Stimulated activated naive CD8-positive, alpha-beta T cell treated with anti-CD3 and anti-CD28 coated beads, Interleukin-15, amount 100 ng/mL, for 72 hours (primary cell): ENCODE measurements around the gene SEH1L.
A peak's percentile ranks its signal among the peaks of the same experiment; 100 is the strongest.

Experiments
- ATAC-seq: fragments of 150-1000 bp; cut with Tn5 transposase; 2 replicates; pipeline ENCODE4 v1.10.0; 2021; ENCODE audit warnings: mild to moderate bottlenecking, moderate library complexity
- DNase-seq, 2 donors: peaks; one replicate each; pipeline ENCODE4 v3.0.0; 2021 to 2022
- H3K27ac Mint-ChIP-seq, 2 donors: one replicate each; pipeline ENCODE4 v1.8.0; 2022; ENCODE audit warnings: mild to moderate bottlenecking in 2 of 2, mixed read lengths in 2 of 2, moderate library complexity in 2 of 2
- H3K27me3 Mint-ChIP-seq: one replicate; pipeline ENCODE4 v1.8.0; 2022; ENCODE audit warnings: mixed read lengths
- H3K4me1 Mint-ChIP-seq: one replicate; pipeline ENCODE4 v1.8.0; 2022; ENCODE audit warnings: mild to moderate bottlenecking, mixed read lengths
- H3K4me3 Mint-ChIP-seq, 2 donors: one replicate each; pipeline ENCODE4 v1.8.0; 2022; ENCODE audit warnings: mild to moderate bottlenecking in 2 of 2, mixed read lengths in 2 of 2, moderate library complexity in 1 of 2
- H3K9me3 Mint-ChIP-seq, 2 donors: one replicate each; pipeline ENCODE4 v1.8.0; 2022; ENCODE audit warnings: mixed read lengths in 2 of 2

The SEH1L gene

DNA sequence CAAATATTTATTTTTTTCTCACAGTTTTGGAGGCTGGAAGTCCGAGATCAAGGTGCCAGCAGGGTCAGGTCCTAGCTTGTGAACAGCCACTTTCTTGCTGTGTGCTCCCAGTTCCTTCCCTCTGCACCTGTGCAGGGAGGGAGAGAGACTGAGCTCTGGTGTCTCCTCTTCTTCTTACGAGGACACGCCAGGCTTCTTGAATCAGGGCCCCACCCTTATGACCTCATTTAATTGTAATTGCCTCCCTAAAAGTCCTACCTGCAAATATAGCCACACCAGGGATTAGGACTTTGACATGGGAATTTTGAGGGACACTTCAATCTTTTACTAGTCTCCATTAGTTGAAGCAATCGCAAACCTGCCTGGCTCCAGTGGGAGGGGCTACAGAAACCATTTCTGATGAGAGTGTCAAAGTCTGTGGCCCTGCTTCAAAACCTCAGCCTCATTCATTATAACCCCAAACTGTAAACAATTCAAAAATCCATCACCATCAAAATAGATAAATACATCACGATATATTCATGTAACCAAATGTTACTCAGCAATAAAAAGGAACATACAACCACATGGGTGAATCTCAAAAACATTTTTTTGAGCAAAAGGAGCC, 18.2 kb upstream of the SEH1L start:
- Mint-ChIP-seq H3K4me1 (peaks cover 3% of the 10 kb centered on the region), H3K27ac (no peak overlapping the region), H3K27me3 (no peaks in the 10 kb centered on the region), H3K9me3 (no peaks in the 10 kb centered on the region), H3K4me3 (no peak overlapping the region)
- DNase-seq, result no peak
- ATAC-seq, result no peak

GRCh38 chr18:12930376-12930775, 17.4 kb upstream of the SEH1L start:
- ATAC-seq, result no peak
- Mint-ChIP-seq H3K4me1 (peaks cover 6% of the 10 kb centered on the region), H3K27me3 (no peaks in the 10 kb centered on the region), H3K9me3 (no peaks in the 10 kb centered on the region), H3K4me3 (no peak overlapping the region), H3K27ac (no peak overlapping the region)
- no peak for DNase-seq

GRCh38 chr18:12930908-12931307, 16.9 kb upstream of the SEH1L start:
- no peak for ATAC-seq
- DNase-seq, result no peak
- no peaks in the 10 kb centered on the region for H3K9me3 Mint-ChIP-seq
- H3K4me1 Mint-ChIP-seq, result peaks cover 6% of the 10 kb centered on the region
- H3K27me3 Mint-ChIP-seq, result no peaks in the 10 kb centered on the region
- no peak overlapping the region for H3K27ac Mint-ChIP-seq
- H3K4me3 Mint-ChIP-seq, result no peak overlapping the region

GRCh38 chr18:12933327-12933726, 14.5 kb upstream of the SEH1L start:
- Mint-ChIP-seq H3K27me3 (no peaks in the 10 kb centered on the region), H3K4me1 (peaks cover 6% of the 10 kb centered on the region), H3K9me3 (no peaks in the 10 kb centered on the region), H3K4me3 (no peak overlapping the region), H3K27ac (no peak overlapping the region)
- DNase-seq (no peak), ATAC-seq (no peak)

DNA sequence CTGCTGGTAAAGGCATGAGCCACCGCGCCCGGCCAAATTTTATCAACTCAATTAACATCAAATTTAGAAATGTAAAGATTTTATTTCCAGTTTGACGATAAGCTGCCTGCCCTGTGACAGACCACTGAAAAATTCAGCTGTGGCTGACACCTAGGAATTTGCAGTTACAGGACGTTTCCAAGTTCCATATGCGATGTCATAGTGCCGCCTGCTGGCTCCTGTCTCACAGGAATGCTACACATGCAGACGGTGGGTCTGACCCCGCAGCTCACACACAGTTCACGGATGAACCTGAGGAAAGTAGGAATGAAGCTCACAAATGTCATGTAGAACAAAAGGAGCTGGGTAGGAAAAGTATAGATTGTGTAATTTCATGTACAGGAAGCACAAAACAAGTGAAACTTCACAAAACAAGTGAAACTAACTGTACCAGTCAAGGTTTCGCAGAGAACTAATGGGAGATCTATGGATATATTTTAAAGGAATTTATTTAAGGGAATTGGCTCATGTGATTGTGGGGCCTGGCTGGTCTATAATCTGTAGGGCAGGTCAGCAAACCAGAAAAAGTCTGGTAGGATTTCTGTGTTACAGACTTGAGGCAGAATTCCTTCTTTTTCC, 13.2 kb upstream of the SEH1L start:
- H3K27ac Mint-ChIP-seq, result no peak overlapping the region
- ATAC-seq, result peak; percentile 95
- no peaks in the 10 kb centered on the region for H3K9me3 Mint-ChIP-seq
- no peaks in the 10 kb centered on the region for H3K27me3 Mint-ChIP-seq
- DNase-seq, result peak; percentile 62 to 72
- peaks cover 6% of the 10 kb centered on the region for H3K4me1 Mint-ChIP-seq
- H3K4me3 Mint-ChIP-seq, result peak overlapping the region in 1 of 2 donors; percentile 28

DNA sequence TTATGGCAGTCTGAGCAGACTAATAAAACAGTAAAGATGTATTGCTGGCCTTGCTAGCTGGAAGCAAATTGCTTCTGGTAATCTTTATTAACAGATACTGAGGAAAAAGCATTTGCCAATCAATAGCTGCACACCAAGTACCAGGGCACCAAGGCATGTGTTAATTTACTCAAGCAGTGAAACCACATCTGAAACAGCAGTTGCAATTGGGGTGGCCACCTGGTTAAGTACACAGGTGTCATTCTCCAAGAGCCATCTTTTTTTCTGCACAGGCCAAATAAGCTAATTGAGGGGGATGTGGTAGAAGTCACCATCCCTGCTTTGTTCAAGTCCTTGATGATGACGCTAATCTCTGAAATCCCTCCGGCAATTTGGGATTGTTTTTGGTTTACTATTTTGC, 8.6 kb upstream of the SEH1L start:
- no peaks in the 10 kb centered on the region for H3K9me3 Mint-ChIP-seq
- ATAC-seq (no peak), DNase-seq (no peak)
- peaks cover 6% of the 10 kb centered on the region for H3K27me3 Mint-ChIP-seq
- no peak overlapping the region for H3K27ac Mint-ChIP-seq
- no peak overlapping the region for H3K4me3 Mint-ChIP-seq
- H3K4me1 Mint-ChIP-seq, result peaks cover 12% of the 10 kb centered on the region

DNA sequence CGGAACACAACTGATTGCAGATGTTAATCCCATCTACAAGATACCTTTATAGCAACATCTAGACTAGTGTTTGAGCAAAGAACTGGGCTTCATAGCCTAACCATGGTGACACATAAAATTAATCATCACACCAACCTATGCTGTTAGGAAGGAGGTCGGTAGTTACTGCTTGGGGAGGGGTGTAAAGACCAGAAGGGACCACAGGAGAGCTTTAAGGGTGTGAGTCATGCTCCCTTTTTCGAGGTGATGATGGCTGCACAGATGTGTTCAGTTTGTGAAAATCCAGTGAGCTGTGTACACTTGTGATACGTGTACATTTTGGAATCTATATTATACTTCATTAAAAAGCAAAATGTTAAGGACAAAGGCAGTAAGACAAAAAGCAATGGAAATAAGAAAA, 4.6 kb upstream of the SEH1L start:
- no peak for DNase-seq
- no peak overlapping the region for H3K27ac Mint-ChIP-seq
- H3K4me3 Mint-ChIP-seq, result no peak overlapping the region

DNA sequence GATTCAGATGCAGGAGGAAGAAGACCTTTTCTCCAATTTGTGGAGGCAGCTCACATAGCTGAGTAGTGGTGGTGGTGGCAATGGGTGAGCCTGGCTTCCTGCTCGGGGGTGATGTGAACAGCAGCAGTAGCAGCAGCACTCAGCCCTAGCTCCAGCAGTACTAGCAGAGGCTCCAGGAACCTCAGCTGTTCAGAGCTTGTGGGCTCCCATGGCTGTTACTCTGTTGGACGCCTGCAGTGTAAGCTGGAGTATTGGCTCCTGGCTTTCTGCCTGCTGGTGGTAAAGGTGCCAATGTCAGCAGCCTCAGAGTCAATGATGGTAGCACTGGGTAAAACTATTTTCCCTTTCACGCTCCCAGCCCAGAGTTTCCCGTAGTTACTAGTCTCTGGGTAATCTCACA, 3.1 kb upstream of the SEH1L start:
- H3K9me3 Mint-ChIP-seq, result no peaks in the 10 kb centered on the region
- H3K27ac Mint-ChIP-seq, result no peak overlapping the region
- DNase-seq, result no peak

More for the DNA sequence above, 4.6 kb upstream of the SEH1L start:
- no peaks in the 10 kb centered on the region for H3K9me3 Mint-ChIP-seq
- ATAC-seq, result no peak
- peaks cover 34% of the 10 kb centered on the region for H3K4me1 Mint-ChIP-seq
- H3K27me3 Mint-ChIP-seq, result peaks cover 6% of the 10 kb centered on the region

GRCh38 chr18:12946549-12947284, 1.1 kb upstream of the SEH1L start:
- H3K4me3 Mint-ChIP-seq, result peak overlapping the region; percentile 97 to 99
- H3K4me1 Mint-ChIP-seq, result peaks cover 64% of the 10 kb centered on the region
- H3K27ac Mint-ChIP-seq, result peak overlapping the region; percentile 95 to 98
- ATAC-seq (no peak), DNase-seq (no peak)
- peaks cover 6% of the 10 kb centered on the region for H3K27me3 Mint-ChIP-seq
- H3K9me3 Mint-ChIP-seq, result no peaks in the 10 kb centered on the region

More for the DNA sequence above, 3.1 kb upstream of the SEH1L start:
- H3K4me1 Mint-ChIP-seq, result peaks cover 45% of the 10 kb centered on the region
- peaks cover 6% of the 10 kb centered on the region for H3K27me3 Mint-ChIP-seq
- no peak overlapping the region for H3K4me3 Mint-ChIP-seq
- ATAC-seq, result no peak

GRCh38 chr18:12948050-12948804, 416 bp downstream of the SEH1L start:
- Mint-ChIP-seq H3K4me3 (peak overlapping the region; percentile 91 to 99), H3K27ac (peak overlapping the region; percentile 97 to 98), H3K4me1 (peaks cover 72% of the 10 kb centered on the region), H3K27me3 (no peaks in the 10 kb centered on the region), H3K9me3 (no peaks in the 10 kb centered on the region)
- DNase-seq, result peak; percentile 97 to 98
- peak; percentile 91 for ATAC-seq

DNA sequence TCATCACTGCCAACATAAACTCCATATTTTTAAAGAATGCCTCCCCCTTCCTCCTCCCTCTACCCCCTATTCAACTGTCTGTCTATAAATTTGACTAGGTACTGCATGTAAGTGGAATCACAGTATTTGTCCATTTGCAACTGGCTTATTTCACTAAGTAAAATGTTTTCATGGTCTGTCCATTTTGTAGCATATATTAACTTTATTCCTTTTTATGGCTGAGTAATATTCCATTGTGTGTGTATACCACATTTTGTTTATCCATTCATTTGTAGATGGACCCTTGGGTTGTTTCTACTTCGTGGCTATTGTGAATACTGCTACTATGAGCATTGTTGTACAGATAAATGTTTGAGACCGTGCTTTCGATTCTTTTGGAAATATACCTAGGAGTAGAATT, 10.7 kb downstream of the SEH1L start:
- DNase-seq, result no peak
- no peaks in the 10 kb centered on the region for H3K27me3 Mint-ChIP-seq
- H3K4me3 Mint-ChIP-seq, result no peak overlapping the region
- H3K9me3 Mint-ChIP-seq, result no peaks in the 10 kb centered on the region
- peaks cover 7% of the 10 kb centered on the region for H3K4me1 Mint-ChIP-seq
- no peak overlapping the region for H3K27ac Mint-ChIP-seq
- ATAC-seq, result no peak

GRCh38 chr18:12960395-12960794, 12.6 kb downstream of the SEH1L start:
- no peak for ATAC-seq

DNA sequence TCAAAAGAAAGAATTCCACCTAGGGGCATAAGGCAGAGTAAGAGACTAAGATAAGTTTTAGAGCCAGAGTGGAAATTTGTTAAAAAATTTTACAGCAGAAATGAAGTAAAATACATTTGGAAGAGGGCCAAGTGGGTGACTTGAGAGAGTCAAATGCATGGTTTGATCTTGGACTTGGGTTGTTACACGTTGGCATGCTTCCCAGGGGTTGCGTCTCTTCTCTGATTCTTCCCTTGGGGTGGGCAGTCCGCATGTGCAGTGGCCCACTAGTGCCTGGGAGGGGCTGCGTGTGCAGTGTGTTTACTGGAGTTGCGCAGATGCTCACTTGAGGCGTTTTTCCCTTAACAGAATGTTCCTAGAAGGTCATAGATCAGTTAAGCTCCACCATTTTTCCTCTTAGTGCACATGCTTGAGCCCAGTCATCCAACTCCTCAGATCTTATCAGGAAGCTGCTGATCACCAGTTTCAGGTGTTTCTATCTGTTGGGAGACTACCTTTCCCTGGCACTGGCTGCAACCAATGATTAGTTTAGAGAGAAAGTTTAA, 13.1 kb downstream of the SEH1L start:
- peaks cover 7% of the 10 kb centered on the region for H3K4me1 Mint-ChIP-seq
- no peak for ATAC-seq
- H3K9me3 Mint-ChIP-seq, result no peaks in the 10 kb centered on the region
- H3K27me3 Mint-ChIP-seq, result no peaks in the 10 kb centered on the region
- DNase-seq, result no peak
- no peak overlapping the region for H3K4me3 Mint-ChIP-seq
- H3K27ac Mint-ChIP-seq, result no peak overlapping the region

More at GRCh38 chr18:12960395-12960794, 12.6 kb downstream of the SEH1L start:
- peaks cover 7% of the 10 kb centered on the region for H3K4me1 Mint-ChIP-seq
- no peaks in the 10 kb centered on the region for H3K9me3 Mint-ChIP-seq
- no peak overlapping the region for H3K4me3 Mint-ChIP-seq
- DNase-seq, result no peak
- H3K27ac Mint-ChIP-seq, result no peak overlapping the region
- no peaks in the 10 kb centered on the region for H3K27me3 Mint-ChIP-seq

DNA sequence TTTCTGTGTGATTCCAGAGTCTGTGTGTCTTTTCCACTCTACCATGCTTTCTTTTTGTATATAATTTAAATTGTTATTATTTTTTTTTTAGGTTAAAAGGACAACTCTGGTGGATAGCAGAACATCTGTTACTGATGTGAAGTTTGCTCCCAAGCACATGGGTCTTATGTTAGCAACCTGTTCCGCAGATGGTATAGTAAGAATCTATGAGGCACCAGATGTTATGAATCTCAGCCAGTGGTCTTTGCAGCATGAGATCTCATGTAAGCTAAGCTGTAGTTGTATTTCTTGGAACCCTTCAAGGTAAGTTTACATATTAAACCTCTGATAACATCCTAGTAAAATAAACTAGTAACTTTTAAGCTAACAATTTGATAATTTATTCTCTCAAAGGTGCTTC, 15.3 kb downstream of the SEH1L start:
- Mint-ChIP-seq H3K4me1 (peaks cover 18% of the 10 kb centered on the region), H3K27ac (no peak overlapping the region), H3K9me3 (no peaks in the 10 kb centered on the region), H3K4me3 (no peak overlapping the region), H3K27me3 (no peaks in the 10 kb centered on the region)
- no peak for ATAC-seq
- no peak for DNase-seq

- no peak for DNase-seq
- no peak overlapping the region for H3K4me3 Mint-ChIP-seq
- H3K27me3 Mint-ChIP-seq, result no peaks in the 10 kb centered on the region
- peaks cover 20% of the 10 kb centered on the region for H3K4me1 Mint-ChIP-seq
- no peak overlapping the region for H3K27ac Mint-ChIP-seq
- ATAC-seq, result no peak
- H3K9me3 Mint-ChIP-seq, result no peaks in the 10 kb centered on the region
These were observed 20.3 kb downstream of the SEH1L start for GRCh38 chr18:12968115-12968514.
